Mesendoderm (in vitro differentiated cells): Measurements from ENCODE around the gene SNX14.

ENCODE experiments used
- DNase-seq: peaks from one replicate; pipeline ENCODE4 v3.0.0; 2013
- H2AK5ac ChIP-seq: 2 replicates; pipeline ENCODE4 v1.6.1; 2013; ENCODE audit warnings: low read length, inconsistent platforms
- H2BK120ac ChIP-seq: 2 replicates; pipeline ENCODE4 v1.6.1; 2013; ENCODE audit warnings: low read depth, mild to moderate bottlenecking, low read length, moderate library complexity, mixed read lengths
- H2BK15ac ChIP-seq: replicated peaks from 2 replicates; pipeline ENCODE4 v1.6.1; 2013; ENCODE audit warnings: low read depth, mild to moderate bottlenecking, moderate library complexity
- H2BK5ac ChIP-seq: 2 replicates; pipeline ENCODE4 v1.6.1; 2013; ENCODE audit warnings: low read length, inconsistent platforms
- H3K18ac ChIP-seq: 2 replicates; pipeline ENCODE4 v1.6.1; 2013; ENCODE audit warnings: mild to moderate bottlenecking, low read length, mixed read lengths
- H3K23ac ChIP-seq: one replicate; pipeline ENCODE4 v1.6.1; 2013; ENCODE audit warnings: low read length
- H3K27ac ChIP-seq: 2 replicates; pipeline ENCODE4 v1.5.1; 2013; ENCODE audit warnings: low read depth, mild to moderate bottlenecking, inconsistent platforms, low read length, moderate library complexity
- H3K27me3 ChIP-seq: 2 replicates; pipeline ENCODE4 v1.6.1; 2013; ENCODE audit warnings: low read length, control low read depth, mild to moderate bottlenecking, inconsistent platforms; ENCODE audit not compliant: insufficient read depth, poor library complexity
- H3K36me3 ChIP-seq: 2 replicates; pipeline ENCODE4 v1.6.1; 2013; ENCODE audit warnings: low read length, inconsistent platforms; ENCODE audit not compliant: control insufficient read depth, insufficient read depth
- H3K4ac ChIP-seq: one replicate; pipeline ENCODE4 v1.6.1; 2013; ENCODE audit warnings: low read depth, mild to moderate bottlenecking, low read length, moderate library complexity
- H3K4me1 ChIP-seq: 2 replicates; pipeline ENCODE4 v1.6.1; 2013; ENCODE audit warnings: low read depth, low read length, inconsistent platforms; ENCODE audit not compliant: control insufficient read depth
- H3K4me2 ChIP-seq: 2 replicates; pipeline ENCODE4 v1.6.1; 2013; ENCODE audit warnings: low read length
- H3K4me3 ChIP-seq: 2 replicates; pipeline ENCODE4 v1.5.1; 2013; ENCODE audit warnings: mild to moderate bottlenecking, low read length
- H3K56ac ChIP-seq: one replicate; pipeline ENCODE4 v1.6.1; 2013; ENCODE audit warnings: low read length
- H3K79me1 ChIP-seq: 2 replicates; pipeline ENCODE4 v1.6.1; 2013; ENCODE audit warnings: low read length, inconsistent platforms
- H3K79me2 ChIP-seq: 2 replicates; pipeline ENCODE4 v1.6.1; 2013; ENCODE audit warnings: mild to moderate bottlenecking, low read length; ENCODE audit not compliant: control insufficient read depth, insufficient read depth
- H3K9ac ChIP-seq: 2 replicates; pipeline ENCODE4 v1.6.1; 2013; ENCODE audit warnings: low read length, inconsistent platforms
- H4K5ac ChIP-seq: one replicate; pipeline ENCODE4 v1.6.1; 2013; ENCODE audit warnings: low read length
- H4K8ac ChIP-seq: one replicate; pipeline ENCODE4 v1.6.1; 2013; ENCODE audit warnings: low read depth, mild to moderate bottlenecking, control low read depth, low read length, moderate library complexity
- WGBS: extraction: QIAGEN DNeasy Blood & Tissue Kit; methylation state at CpG from one replicate; pipeline ENCODE4 v1.1.7; 2013; ENCODE audit warnings: low lambda C conversion rate, missing lambda C conversion rate; ENCODE audit not compliant: insufficient coverage; ENCODE audit errors: extremely low coverage; 5-methylcytosine and 5-hydroxymethylcytosine counted together

Gene SNX14

DNA sequence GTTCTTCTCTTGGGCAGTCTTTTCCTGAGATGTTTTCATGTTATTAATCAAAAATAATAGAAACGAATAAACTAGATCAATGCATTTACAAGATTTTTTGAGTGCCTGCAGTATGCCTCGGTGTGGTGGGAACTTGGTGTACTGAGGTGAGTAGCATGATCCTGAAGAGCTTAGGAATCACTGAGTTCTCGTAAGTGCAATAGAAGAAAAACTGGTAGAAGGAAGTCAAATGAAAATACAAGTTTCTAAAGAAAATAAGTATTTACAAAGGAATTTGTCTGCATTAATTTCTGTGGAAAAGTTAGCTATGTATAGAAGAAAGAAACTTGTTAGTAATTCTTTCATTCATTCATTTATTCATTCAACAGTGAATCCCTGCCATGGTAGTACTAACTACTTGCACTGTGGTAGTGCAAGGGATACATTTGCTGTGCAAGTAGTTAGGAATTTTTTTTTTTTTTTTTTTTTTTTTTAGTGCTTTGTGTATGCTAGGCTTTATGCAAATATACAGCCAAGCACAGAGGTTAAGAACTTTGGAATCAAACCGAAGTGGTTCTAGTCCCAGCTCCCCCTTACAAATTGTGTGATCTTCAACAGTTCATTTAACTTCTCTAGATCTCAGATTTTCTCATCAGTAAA, 129.9 kb downstream of the SNX14 start:
- peaks cover 1% of the 10 kb centered on the region for H3K4me1 ChIP-seq
- H3K27ac ChIP-seq: no peak overlapping the region
- no peaks in the 10 kb centered on the region for H3K36me3 ChIP-seq
- H2BK15ac ChIP-seq: no peak overlapping the region
- H4K5ac ChIP-seq: no peak overlapping the region
- no peak overlapping the region for H3K18ac ChIP-seq
- no peak overlapping the region for H2BK120ac ChIP-seq
- no peak overlapping the region for H3K4me3 ChIP-seq
- H3K23ac ChIP-seq: no peak overlapping the region
- no peaks in the 10 kb centered on the region for H3K79me2 ChIP-seq
- no peak for DNase-seq
- H3K4ac ChIP-seq: no peak overlapping the region
- no peak overlapping the region for H2AK5ac ChIP-seq
- H4K8ac ChIP-seq: no peak overlapping the region
- H3K56ac ChIP-seq: no peak overlapping the region
- no peaks in the 10 kb centered on the region for H3K27me3 ChIP-seq
- no peaks in the 10 kb centered on the region for H3K79me1 ChIP-seq
- WGBS: no CpG with 5 or more reads among the region's 4 CpGs
- no peak overlapping the region for H3K4me2 ChIP-seq
- no peak overlapping the region for H3K9ac ChIP-seq
- H2BK5ac ChIP-seq: no peak overlapping the region

DNA sequence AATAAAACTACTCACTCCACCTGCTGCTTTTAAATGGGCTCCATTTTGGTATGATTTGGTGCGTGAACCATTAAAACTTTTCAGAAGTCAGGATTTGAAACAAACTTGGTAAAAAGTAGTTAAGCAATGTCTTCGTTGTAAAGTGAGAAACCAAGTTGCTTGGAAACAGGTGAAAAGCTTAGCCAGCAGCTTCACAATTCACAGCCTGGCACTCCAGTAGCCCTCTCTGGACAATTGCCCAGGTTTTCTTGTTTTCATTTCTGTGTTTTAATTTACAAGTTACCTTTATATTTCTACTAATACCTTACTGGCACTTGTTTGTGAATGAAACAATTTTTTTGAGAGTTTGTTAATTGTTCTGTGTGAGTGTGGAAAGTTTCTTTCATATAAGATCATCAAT, 131.0 kb downstream of the SNX14 start:
- Histone ChIP-seq H2AK5ac (no peak overlapping the region), H3K9ac (no peak overlapping the region), H2BK120ac (no peak overlapping the region), H3K27me3 (no peaks in the 10 kb centered on the region), H3K56ac (no peak overlapping the region), H3K27ac (no peak overlapping the region), H2BK15ac (no peak overlapping the region), H3K18ac (no peak overlapping the region), H3K79me2 (no peaks in the 10 kb centered on the region), H3K4me1 (peaks cover 3% of the 10 kb centered on the region), H4K5ac (no peak overlapping the region), H2BK5ac (no peak overlapping the region), H3K4me2 (no peak overlapping the region), H3K4me3 (no peak overlapping the region), H3K79me1 (no peaks in the 10 kb centered on the region), H3K4ac (no peak overlapping the region), H3K36me3 (no peaks in the 10 kb centered on the region), H4K8ac (no peak overlapping the region), H3K23ac (no peak overlapping the region)
- no peak for DNase-seq
- WGBS: no CpG with 5 or more reads among the region's 2 CpGs

DNA sequence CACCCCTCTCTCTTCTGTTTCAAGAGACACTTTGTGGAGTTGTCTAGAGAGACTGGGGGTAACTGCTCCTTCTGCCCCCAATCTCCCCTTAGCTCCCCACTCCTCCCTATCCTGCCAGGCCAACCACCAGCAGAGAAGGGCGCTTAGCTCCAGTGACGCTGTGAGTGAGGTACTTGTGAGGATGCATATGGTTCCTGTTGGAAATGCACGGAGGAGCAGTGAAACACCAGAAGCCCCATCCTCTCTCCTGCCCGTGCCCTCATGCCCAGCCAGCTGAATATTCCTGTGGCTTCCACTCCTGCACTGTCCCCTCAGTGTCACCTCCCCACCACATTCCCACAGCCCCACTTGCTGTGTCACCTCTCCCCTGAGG, 131.9 kb downstream of the SNX14 start:
- WGBS: no CpG with 5 or more reads among the region's 4 CpGs
- no peak overlapping the region for H3K4ac ChIP-seq
- no peak for DNase-seq
- H3K79me1 ChIP-seq: no peaks in the 10 kb centered on the region
- no peak overlapping the region for H3K9ac ChIP-seq
- H2BK15ac ChIP-seq: no peak overlapping the region
- no peak overlapping the region for H2BK5ac ChIP-seq
- H3K23ac ChIP-seq: no peak overlapping the region
- H3K56ac ChIP-seq: no peak overlapping the region
- no peak overlapping the region for H3K4me3 ChIP-seq
- H3K4me1 ChIP-seq: peaks cover 3% of the 10 kb centered on the region
- no peaks in the 10 kb centered on the region for H3K36me3 ChIP-seq
- no peaks in the 10 kb centered on the region for H3K79me2 ChIP-seq
- H3K4me2 ChIP-seq: no peak overlapping the region
- H2AK5ac ChIP-seq: no peak overlapping the region
- H3K27me3 ChIP-seq: no peaks in the 10 kb centered on the region
- no peak overlapping the region for H3K27ac ChIP-seq
- H3K18ac ChIP-seq: no peak overlapping the region
- H2BK120ac ChIP-seq: no peak overlapping the region
- H4K5ac ChIP-seq: no peak overlapping the region
- H4K8ac ChIP-seq: no peak overlapping the region

DNA sequence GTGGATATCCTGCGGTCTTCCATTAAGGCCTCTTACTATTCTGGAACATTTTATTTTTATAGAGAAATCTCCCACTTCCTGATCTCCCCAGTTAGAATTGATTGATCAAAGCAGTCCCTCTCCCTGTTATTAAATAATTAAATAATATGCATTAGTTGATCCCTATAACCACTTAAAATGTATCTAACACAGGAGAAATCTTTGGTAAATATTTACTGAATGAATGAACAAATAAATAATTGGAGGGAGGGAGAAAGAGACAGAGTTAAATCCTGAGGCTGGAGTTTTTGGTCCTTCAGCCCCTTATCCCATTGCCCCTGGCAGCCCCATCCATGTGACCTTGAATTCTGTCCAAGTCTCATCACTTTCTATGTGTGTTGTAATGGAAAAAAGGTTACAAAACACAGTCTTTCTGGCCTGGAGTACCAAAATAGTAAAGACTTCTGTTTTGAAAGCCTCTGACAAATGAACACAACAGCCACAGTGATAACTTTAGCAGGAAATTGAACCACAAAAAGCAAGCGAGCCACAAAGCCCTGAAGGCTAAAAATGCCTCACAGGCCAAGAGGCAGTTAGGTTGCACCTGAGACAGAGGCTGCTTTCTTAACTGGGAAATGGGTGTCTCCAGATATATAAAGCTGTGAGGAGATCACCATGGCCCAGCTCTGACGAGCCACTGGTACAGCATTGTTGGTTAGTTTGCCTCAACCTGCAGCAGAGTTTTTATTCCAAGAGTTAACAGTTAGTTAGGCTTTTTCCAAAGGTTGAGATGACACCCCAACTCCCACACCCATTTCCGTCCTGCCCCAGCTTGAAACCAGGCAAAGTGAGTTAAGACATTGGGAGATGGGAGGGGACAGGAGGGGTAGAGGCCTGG, 132.5 kb downstream of the SNX14 start:
- Histone ChIP-seq H3K36me3 (no peaks in the 10 kb centered on the region), H2AK5ac (no peak overlapping the region), H3K9ac (no peak overlapping the region), H3K79me2 (no peaks in the 10 kb centered on the region), H3K4me1 (peaks cover 3% of the 10 kb centered on the region), H2BK120ac (no peak overlapping the region), H4K8ac (no peak overlapping the region), H4K5ac (no peak overlapping the region), H3K4ac (no peak overlapping the region), H3K4me2 (no peak overlapping the region), H3K79me1 (no peaks in the 10 kb centered on the region), H3K27me3 (no peaks in the 10 kb centered on the region), H3K18ac (no peak overlapping the region), H3K4me3 (no peak overlapping the region), H2BK15ac (no peak overlapping the region), H2BK5ac (no peak overlapping the region), H3K23ac (no peak overlapping the region), H3K27ac (no peak overlapping the region), H3K56ac (no peak overlapping the region)
- DNase-seq: no peak
- WGBS: no CpG with 5 or more reads among the region's 4 CpGs

DNA sequence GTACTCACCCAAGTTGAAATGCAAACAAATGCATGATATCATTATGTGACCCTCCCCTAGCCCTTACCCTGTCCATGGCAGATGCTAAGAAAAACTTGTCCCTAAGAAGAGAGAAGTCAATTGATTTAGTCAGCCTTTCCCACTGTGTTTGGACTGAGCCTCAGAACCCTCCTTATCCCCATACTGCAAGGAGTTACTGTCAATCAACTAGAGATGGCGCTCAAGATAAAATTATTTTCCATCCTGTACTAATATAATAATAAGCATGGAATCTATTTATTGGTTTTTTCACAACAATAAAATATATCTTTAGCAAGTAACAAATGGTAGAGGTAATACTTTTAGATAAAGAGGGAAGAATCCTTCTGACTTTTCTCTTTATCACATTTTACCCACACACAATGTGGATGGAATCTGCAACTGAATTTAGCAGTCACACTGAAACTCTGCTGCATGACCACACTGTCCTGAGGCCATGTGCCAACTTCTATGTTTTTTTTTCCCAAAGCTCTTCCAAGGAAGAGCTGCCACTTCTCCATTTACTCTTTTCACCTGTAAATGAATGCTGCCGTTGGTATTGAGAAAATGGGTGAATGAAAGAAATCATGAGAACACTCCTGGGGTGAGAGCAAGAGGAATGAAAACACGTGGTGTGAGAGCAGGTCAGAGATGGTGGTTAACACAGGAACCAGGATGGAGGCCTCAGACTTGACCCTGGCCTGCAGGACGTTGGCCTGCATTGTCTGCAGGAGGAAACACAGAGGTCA, 133.3 kb downstream of the SNX14 start:
- Histone ChIP-seq H3K79me1 (no peaks in the 10 kb centered on the region), H2BK120ac (no peak overlapping the region), H3K56ac (no peak overlapping the region), H4K5ac (no peak overlapping the region), H3K4ac (no peak overlapping the region), H3K4me2 (no peak overlapping the region), H2AK5ac (no peak overlapping the region), H4K8ac (no peak overlapping the region), H3K18ac (no peak overlapping the region), H3K36me3 (no peaks in the 10 kb centered on the region), H3K27me3 (no peaks in the 10 kb centered on the region), H2BK15ac (no peak overlapping the region), H3K9ac (no peak overlapping the region), H3K4me3 (no peak overlapping the region), H3K23ac (no peak overlapping the region), H2BK5ac (no peak overlapping the region), H3K4me1 (peaks cover 3% of the 10 kb centered on the region), H3K79me2 (no peaks in the 10 kb centered on the region), H3K27ac (no peak overlapping the region)
- DNase-seq: no peak
- no CpG with 5 or more reads among the region's 4 CpGs for WGBS
